Breast epithelium (tissue), 4 donors: ENCODE results near the gene GREB1. TPM values are rescaled to one million over a fixed set of nuclear protein-coding genes. Genes with fewer than 3 reads are reported as not detected.

ENCODE experiments used
- DNase-seq, 2 donors: peaks; one replicate each; pipeline ENCODE4 v3.0.0-alpha.2; 2019; ENCODE audit warnings: low spot score in 2 of 2
- H3K27ac ChIP-seq, 2 donors: fragments of 200-600 bp; sonication (generic) in 1 of 2; one replicate each; pipeline ENCODE4 v1.5.1; 2016 to 2019; ENCODE audit warnings: mild to moderate bottlenecking in 1 of 2
- H3K27me3 ChIP-seq, 2 donors: fragments of 200-600 bp; sonication (generic) in 1 of 2; one replicate each; pipeline versions ENCODE4 v1.5.1 to v1.6.0; 2017 to 2019; ENCODE audit warnings: control low read depth in 1 of 2, mild to moderate bottlenecking in 1 of 2
- H3K36me3 ChIP-seq: fragments of 200-600 bp; one replicate; pipeline ENCODE4 v1.5.1; 2019
- H3K4me1 ChIP-seq, 2 donors: fragments of 200-600 bp; sonication (generic); one replicate each; pipeline ENCODE4 v1.5.1; 2016 to 2019; ENCODE audit warnings: control low read depth in 1 of 2
- H3K4me3 ChIP-seq, 3 donors: fragments of 200-600 bp; sonication (generic); 1 replicate in 2 of 3; 2 replicates in 1 of 3; pipeline ENCODE4 v1.5.1; 2016 to 2019; ENCODE audit warnings: mild to moderate bottlenecking in 3 of 3, moderate library complexity in 2 of 3
- H3K9me3 ChIP-seq, 2 donors: fragments of 200-600 bp; sonication (generic) in 1 of 2; one replicate each; pipeline ENCODE4 v1.5.1; 2016 to 2019; ENCODE audit warnings: control low read depth in 1 of 2
- CTCF ChIP-seq, 3 donors: fragments of 450-650 bp; IDR thresholded peaks; one replicate each; pipeline ENCODE4 v1.5.1; 2016 to 2017; ENCODE audit warnings: antibody characterized with exemption in 3 of 3, mild to moderate bottlenecking in 3 of 3, moderate library complexity in 3 of 3
- POLR2A ChIP-seq: fragments of 450-650 bp; IDR thresholded peaks from one replicate; pipeline ENCODE4 v1.6.1; 2016; ENCODE audit warnings: antibody characterized with exemption, mild to moderate bottlenecking, moderate library complexity
- POLR2AphosphoS5 ChIP-seq, 3 donors: sonication (generic); formaldehyde crosslinking; IDR thresholded peaks; one replicate each; pipeline ENCODE4 v1.6.1; 2017; ENCODE audit warnings: antibody characterized with exemption in 3 of 3
- intact Hi-C: fragments of 100-400 bp; cut with DNase I; formaldehyde crosslinking; loops from one replicate; pipeline ENCODE4 v1.15.1; 2023; ENCODE audit warnings: low total_unique reads
- total RNA-seq, 3 donors: library from RNA; depleted of rRNA; stranded (reverse); fragments of >200 nt; gene quantifications; one replicate each; pipeline ENCODE4 v1.1.0, GENCODE V29; 2016

Gene GREB1
- total RNA-seq, 3 donors from 2014 or later: 5.4 to 83.6 (median 42.9) TPM

GRCh38 chr2:11631462-11631861 lies 97.6 kb downstream of the GREB1 start:
- Histone ChIP-seq H3K4me3 (no peak overlapping the region), H3K9me3 (peaks cover 0 to 8% of the 10 kb centered on the region in 2 donors), H3K4me1 (no peaks in the 10 kb centered on the region), H3K27ac (no peak overlapping the region), H3K27me3 (no peaks in the 10 kb centered on the region), H3K36me3 (peaks cover 6% of the 10 kb centered on the region)
- intact Hi-C loops: no loop called here
- DNase-seq: no peak
- no peak for TF ChIP-seq POLR2A
- TF ChIP-seq POLR2AphosphoS5 (IDR thresholded peaks at IDR 0.05): no peak
- TF ChIP-seq CTCF (IDR thresholded peaks at IDR 0.05): no peak

GRCh38 chr2:11633923-11634478 lies 100.2 kb downstream of the GREB1 start:
- no peaks in the 10 kb centered on the region for H3K9me3 ChIP-seq
- no peak overlapping the region for H3K27ac ChIP-seq
- DNase-seq: no peak
- TF ChIP-seq CTCF (IDR thresholded peaks at IDR 0.05) (no peak), POLR2AphosphoS5 (IDR thresholded peaks at IDR 0.05) (no peak), POLR2A (no peak)
- no peaks in the 10 kb centered on the region for H3K4me1 ChIP-seq
- no peak overlapping the region for H3K4me3 ChIP-seq
- no peaks in the 10 kb centered on the region for H3K27me3 ChIP-seq
- intact Hi-C loops: no loop called here
- no peaks in the 10 kb centered on the region for H3K36me3 ChIP-seq

GRCh38 chr2:11634584-11634983 lies 100.7 kb downstream of the GREB1 start:
- H3K4me3 ChIP-seq: no peak overlapping the region
- no peaks in the 10 kb centered on the region for H3K27me3 ChIP-seq
- H3K27ac ChIP-seq: no peak overlapping the region
- intact Hi-C loops: no loop called here
- no peaks in the 10 kb centered on the region for H3K9me3 ChIP-seq
- no peaks in the 10 kb centered on the region for H3K36me3 ChIP-seq
- DNase-seq: no peak
- H3K4me1 ChIP-seq: no peaks in the 10 kb centered on the region
- TF ChIP-seq CTCF (IDR thresholded peaks at IDR 0.05) (no peak), POLR2A (no peak), POLR2AphosphoS5 (IDR thresholded peaks at IDR 0.05) (no peak)

GRCh38 chr2:11635141-11635540 lies 101.3 kb downstream of the GREB1 start:
- Histone ChIP-seq H3K36me3 (no peaks in the 10 kb centered on the region), H3K27ac (no peak overlapping the region), H3K4me3 (no peak overlapping the region), H3K9me3 (no peaks in the 10 kb centered on the region), H3K4me1 (no peaks in the 10 kb centered on the region), H3K27me3 (no peaks in the 10 kb centered on the region)
- TF ChIP-seq POLR2AphosphoS5 (IDR thresholded peaks at IDR 0.05): no peak
- no peak for TF ChIP-seq POLR2A
- no peak for TF ChIP-seq CTCF (IDR thresholded peaks at IDR 0.05)
- no peak for DNase-seq
- intact Hi-C loops: no loop called here

- Histone ChIP-seq H3K4me3 (no peak overlapping the region), H3K36me3 (no peaks in the 10 kb centered on the region), H3K27me3 (no peaks in the 10 kb centered on the region), H3K4me1 (no peaks in the 10 kb centered on the region), H3K9me3 (no peaks in the 10 kb centered on the region), H3K27ac (no peak overlapping the region)
- intact Hi-C loops: no loop called here
- DNase-seq: no peak
- no peak for TF ChIP-seq POLR2AphosphoS5 (IDR thresholded peaks at IDR 0.05)
- no peak for TF ChIP-seq CTCF (IDR thresholded peaks at IDR 0.05)
- no peak for TF ChIP-seq POLR2A
Measured at GRCh38 chr2:11636593-11637295, 102.9 kb downstream of the GREB1 start.
